ENCODE measurements around the gene DYNLRB1. TPM values are rescaled to one million over a fixed set of nuclear protein-coding genes. Genes with fewer than 3 reads are reported as not detected.

Gene DYNLRB1
- total RNA-seq, 1 donor from 2014 or later = 101 TPM

DNA sequence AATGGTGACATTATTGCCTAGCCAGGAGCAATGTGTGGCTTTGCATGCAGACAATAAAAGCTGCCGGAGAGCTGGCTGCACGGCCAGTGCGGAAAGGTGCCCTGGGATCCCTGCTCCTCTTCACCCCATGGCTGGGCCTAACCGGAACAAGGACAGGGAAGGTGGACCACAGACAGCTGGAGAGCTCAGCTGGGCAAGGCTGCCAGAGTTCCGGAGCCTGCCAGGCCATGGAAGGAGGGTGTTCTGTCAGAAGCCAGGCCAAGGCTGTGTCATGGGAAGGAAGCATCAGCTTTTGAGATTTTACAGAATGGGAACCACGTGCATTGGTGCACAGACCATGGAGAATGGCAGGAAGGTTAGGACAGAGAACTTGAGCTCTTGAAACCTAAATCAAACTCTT lies 67.3 kb downstream of the DYNLRB1 start:
- H3K27me3 Mint-ChIP-seq (ENCODE audit: low read depth) = no peaks in the 10 kb centered on the region
- no peak overlapping the region for H3K27ac Mint-ChIP-seq
- no peaks in the 10 kb centered on the region for H3K9me3 Mint-ChIP-seq
- H3K4me3 Mint-ChIP-seq = no peak overlapping the region
- no peak for DNase-seq (ENCODE audit: low spot score in 2 of 2, unreplicated experiment in 2 of 2)
- TF ChIP-seq, protein P1, sequence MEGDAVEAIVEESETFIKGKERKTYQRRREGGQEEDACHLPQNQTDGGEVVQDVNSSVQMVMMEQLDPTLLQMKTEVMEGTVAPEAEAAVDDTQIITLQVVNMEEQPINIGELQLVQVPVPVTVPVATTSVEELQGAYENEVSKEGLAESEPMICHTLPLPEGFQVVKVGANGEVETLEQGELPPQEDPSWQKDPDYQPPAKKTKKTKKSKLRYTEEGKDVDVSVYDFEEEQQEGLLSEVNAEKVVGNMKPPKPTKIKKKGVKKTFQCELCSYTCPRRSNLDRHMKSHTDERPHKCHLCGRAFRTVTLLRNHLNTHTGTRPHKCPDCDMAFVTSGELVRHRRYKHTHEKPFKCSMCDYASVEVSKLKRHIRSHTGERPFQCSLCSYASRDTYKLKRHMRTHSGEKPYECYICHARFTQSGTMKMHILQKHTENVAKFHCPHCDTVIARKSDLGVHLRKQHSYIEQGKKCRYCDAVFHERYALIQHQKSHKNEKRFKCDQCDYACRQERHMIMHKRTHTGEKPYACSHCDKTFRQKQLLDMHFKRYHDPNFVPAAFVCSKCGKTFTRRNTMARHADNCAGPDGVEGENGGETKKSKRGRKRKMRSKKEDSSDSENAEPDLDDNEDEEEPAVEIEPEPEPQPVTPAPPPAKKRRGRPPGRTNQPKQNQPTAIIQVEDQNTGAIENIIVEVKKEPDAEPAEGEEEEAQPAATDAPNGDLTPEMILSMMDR (IDR thresholded peaks at IDR 0.05; ENCODE audit: unreplicated experiment) = no peak
- H3K36me3 Mint-ChIP-seq = peaks cover 5% of the 10 kb centered on the region
- H3K4me1 Mint-ChIP-seq = peaks cover 24% of the 10 kb centered on the region

DNA sequence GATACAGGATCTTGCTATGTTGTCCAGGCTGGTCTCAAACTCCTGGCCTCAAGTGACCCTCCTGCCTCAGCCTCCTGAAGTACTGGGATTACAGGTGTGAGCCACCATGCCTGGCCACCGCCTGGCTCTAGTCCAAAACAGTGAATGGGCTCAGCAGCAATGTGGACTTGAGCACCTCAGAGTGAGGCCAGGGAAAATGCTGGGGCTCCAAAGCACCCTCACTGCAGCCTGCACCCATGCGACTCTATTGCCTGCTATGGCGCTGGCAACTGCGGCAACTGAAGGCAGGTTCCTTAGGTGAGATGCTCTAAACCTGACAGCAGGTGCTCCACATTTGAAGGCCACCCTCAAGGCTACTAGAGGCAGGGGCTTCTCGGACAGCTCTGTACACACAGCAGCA lies 68.8 kb downstream of the DYNLRB1 start:
- H3K27ac Mint-ChIP-seq = no peak overlapping the region
- H3K4me3 Mint-ChIP-seq = no peak overlapping the region
- TF ChIP-seq, protein P1 (IDR thresholded peaks at IDR 0.05; ENCODE audit: unreplicated experiment) = no peak
- H3K4me1 Mint-ChIP-seq = peaks cover 10% of the 10 kb centered on the region
- H3K36me3 Mint-ChIP-seq = peaks cover 5% of the 10 kb centered on the region
- no peak for DNase-seq (ENCODE audit: low spot score in 2 of 2, unreplicated experiment in 2 of 2)
- no peaks in the 10 kb centered on the region for H3K9me3 Mint-ChIP-seq
- H3K27me3 Mint-ChIP-seq (ENCODE audit: low read depth) = no peaks in the 10 kb centered on the region

DNA sequence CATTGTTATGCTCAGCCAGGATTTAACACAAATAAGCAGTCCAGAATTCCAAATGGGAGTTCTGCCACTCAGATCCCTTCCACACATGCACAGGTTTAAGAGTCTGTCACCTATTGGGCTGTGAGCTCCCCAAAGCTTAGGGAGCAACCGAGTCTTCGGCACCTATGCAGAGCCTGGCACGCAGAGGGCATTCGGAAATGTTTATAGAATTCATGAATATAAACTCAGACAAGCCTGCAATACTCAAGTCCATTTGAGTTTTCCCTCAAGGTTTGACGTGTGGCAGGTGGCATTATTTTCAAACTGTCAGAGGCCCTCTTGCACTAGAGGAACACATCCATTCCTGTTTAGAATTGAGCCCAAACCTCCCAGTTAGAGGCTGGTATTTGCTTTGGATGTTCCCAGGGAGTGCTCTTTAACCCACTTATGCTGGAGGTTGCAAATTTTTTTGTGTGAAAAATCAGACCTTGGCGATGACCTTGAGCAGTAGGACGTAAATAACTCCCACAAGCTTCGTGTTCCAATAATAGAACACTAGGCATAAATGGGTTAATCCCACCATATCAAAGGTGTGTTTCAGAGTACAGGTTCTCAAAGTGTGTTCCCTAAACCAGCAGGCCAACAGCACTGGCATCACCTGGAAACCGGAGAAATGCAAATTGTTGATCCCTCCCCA lies 70.4 kb downstream of the DYNLRB1 start:
- no peaks in the 10 kb centered on the region for H3K27me3 Mint-ChIP-seq (ENCODE audit: low read depth)
- H3K9me3 Mint-ChIP-seq = no peaks in the 10 kb centered on the region
- H3K4me3 Mint-ChIP-seq = no peak overlapping the region
- H3K4me1 Mint-ChIP-seq = peaks cover 4% of the 10 kb centered on the region
- TF ChIP-seq, protein P1 (IDR thresholded peaks at IDR 0.05; ENCODE audit: unreplicated experiment) = no peak
- H3K36me3 Mint-ChIP-seq = peaks cover 5% of the 10 kb centered on the region
- H3K27ac Mint-ChIP-seq = no peak overlapping the region
- no peak for DNase-seq (ENCODE audit: low spot score in 2 of 2, unreplicated experiment in 2 of 2)

Other genes with a start within 250 kb of the DYNLRB1 start
- 149 to 152 TPM (median 150 TPM) in 3 replicates for gene AHCY, start 213.1 kb upstream of the DYNLRB1 start, total RNA-seq
- gene ITCH, start 153.1 kb upstream of the DYNLRB1 start, total RNA-seq = 54.3 to 62.2 TPM (median 60.2 TPM) in 3 replicates
- gene MAP1LC3A, start 42.3 kb downstream of the DYNLRB1 start, total RNA-seq = 36.0 to 42.2 TPM (median 37.8 TPM) in 3 replicates
- 31.7 to 34.1 TPM (median 32.6 TPM) in 3 replicates for gene PIGU, start 160.7 kb downstream of the DYNLRB1 start, total RNA-seq
- 11.8 to 13.1 TPM (median 12.0 TPM) in 3 replicates for gene TP53INP2, start 187.9 kb downstream of the DYNLRB1 start, total RNA-seq

Data from mesothelial cell of epicardium (in vitro differentiated cells).